Measurements from ENCODE around the gene GRHL1.
"Not testable (repeated sequence)": the region's sequence is repeated elsewhere in the genome, so short reads cannot be mapped to it uniquely, and the experiment has no call there.

Gene GRHL1

GRCh38 chr2:9914384-9915065, 37.0 kb upstream of the GRHL1 start:
- H3K27ac ChIP-seq (ENCODE audit: low read length), result peak overlapping the region; percentile 25; the same call in 1 of the 2 replicates
- H3F3A ChIP-seq (ENCODE audit: insufficient read depth, low read length), result no peaks in the 10 kb centered on the region; the same call in 1 of the 2 replicates
- H2AFZ ChIP-seq (ENCODE audit: low read length), result peak overlapping the region; percentile 44
- H3K27me3 ChIP-seq (replicated peaks; ENCODE audit: insufficient read depth, low read length), result no peaks in the 10 kb centered on the region
- no peaks in the 10 kb centered on the region for H3K79me2 ChIP-seq (ENCODE audit: low read length)
- H3K9me3 ChIP-seq (replicated peaks; ENCODE audit: insufficient read depth, low read length), result no peaks in the 10 kb centered on the region
- TF ChIP-seq CTCF (IDR thresholded peaks at IDR 0.05; ENCODE audit: low read length) (peak; percentile 41), EZH2phosphoT487 (IDR thresholded peaks at IDR 0.05; ENCODE audit: low read length) (no peak)
- H3K4me2 ChIP-seq (ENCODE audit: low read depth, low read length), result peak overlapping the region; percentile 0; the same call in 1 of the 2 replicates
- no peak overlapping the region for H3K4me3 ChIP-seq (ENCODE audit: low read length)
- H3K36me3 ChIP-seq (replicated peaks; ENCODE audit: insufficient read depth, low read length), result no peaks in the 10 kb centered on the region
- H3K4me1 ChIP-seq (ENCODE audit: low read length), result peaks cover 14% of the 10 kb centered on the region
- no peaks in the 10 kb centered on the region for H4K20me1 ChIP-seq (ENCODE audit: insufficient read depth, low read length)
- H3K9ac ChIP-seq (ENCODE audit: low read length), result no peak overlapping the region
- DNase-seq, result peak; percentile 84
- H3K9me2 ChIP-seq (replicated peaks; ENCODE audit: insufficient read depth, low read length), result no peaks in the 10 kb centered on the region

GRCh38 chr2:9918275-9918674, 33.2 kb upstream of the GRHL1 start:
- Histone ChIP-seq H3K9me3 (replicated peaks; ENCODE audit: insufficient read depth, low read length) (no peaks in the 10 kb centered on the region), H2AFZ (ENCODE audit: low read length) (no peak overlapping the region), H3K36me3 (replicated peaks; ENCODE audit: insufficient read depth, low read length) (no peaks in the 10 kb centered on the region), H3K4me2 (ENCODE audit: low read depth, low read length) (no peak overlapping the region), H3K79me2 (ENCODE audit: low read length) (no peaks in the 10 kb centered on the region), H4K20me1 (ENCODE audit: insufficient read depth, low read length) (no peaks in the 10 kb centered on the region), H3K4me1 (ENCODE audit: low read length) (peaks cover 14% of the 10 kb centered on the region), H3K9me2 (replicated peaks; ENCODE audit: insufficient read depth, low read length) (no peaks in the 10 kb centered on the region), H3K27me3 (replicated peaks; ENCODE audit: insufficient read depth, low read length) (no peaks in the 10 kb centered on the region), H3K4me3 (ENCODE audit: low read length) (no peak overlapping the region), H3K9ac (ENCODE audit: low read length) (no peak overlapping the region), H3F3A (ENCODE audit: insufficient read depth, low read length) (no peaks in the 10 kb centered on the region; the same call in 1 of the 2 replicates), H3K27ac (ENCODE audit: low read length) (no peak overlapping the region)
- TF ChIP-seq CTCF (IDR thresholded peaks at IDR 0.05; ENCODE audit: low read length) (no peak), EZH2 (optimal IDR thresholded peaks at IDR 0.05; ENCODE audit: low read depth, low read length) (no peak), EZH2phosphoT487 (IDR thresholded peaks at IDR 0.05; ENCODE audit: low read length) (no peak)
- no peak for DNase-seq

- peaks cover 7% of the 10 kb centered on the region for H3K4me1 ChIP-seq (ENCODE audit: low read length)
- H3K4me2 ChIP-seq (ENCODE audit: low read depth, low read length), result no peak overlapping the region
- no peaks in the 10 kb centered on the region for H3K36me3 ChIP-seq (replicated peaks; ENCODE audit: insufficient read depth, low read length)
- no peaks in the 10 kb centered on the region for H3K9me3 ChIP-seq (replicated peaks; ENCODE audit: insufficient read depth, low read length)
- H2AFZ ChIP-seq (ENCODE audit: low read length), result no peak overlapping the region
- H3K9ac ChIP-seq (ENCODE audit: low read length), result no peak overlapping the region
- H3K27me3 ChIP-seq (replicated peaks; ENCODE audit: insufficient read depth, low read length), result no peaks in the 10 kb centered on the region
- H3K4me3 ChIP-seq (ENCODE audit: low read length), result no peak overlapping the region
- no peaks in the 10 kb centered on the region for H3K9me2 ChIP-seq (replicated peaks; ENCODE audit: insufficient read depth, low read length)
- DNase-seq, result no peak
- no peaks in the 10 kb centered on the region; the same call in 1 of the 2 replicates for H3F3A ChIP-seq (ENCODE audit: insufficient read depth, low read length)
- no peaks in the 10 kb centered on the region for H3K79me2 ChIP-seq (ENCODE audit: low read length)
- no peak for TF ChIP-seq CTCF (IDR thresholded peaks at IDR 0.05; ENCODE audit: low read length)
- TF ChIP-seq EZH2phosphoT487 (IDR thresholded peaks at IDR 0.05; ENCODE audit: low read length), result no peak
- no peak for TF ChIP-seq EZH2 (optimal IDR thresholded peaks at IDR 0.05; ENCODE audit: low read depth, low read length)
- no peak overlapping the region for H3K27ac ChIP-seq (ENCODE audit: low read length)
- H4K20me1 ChIP-seq (ENCODE audit: insufficient read depth, low read length), result no peaks in the 10 kb centered on the region
Measured at GRCh38 chr2:9919512-9919911, 32.0 kb upstream of the GRHL1 start.

GRCh38 chr2:9927020-9927419, 24.5 kb upstream of the GRHL1 start:
- not testable (repeated sequence) for DNase-seq; H3K9ac ChIP-seq (ENCODE audit: low read length); H3K4me2 ChIP-seq (ENCODE audit: low read depth, low read length); H3K9me3 ChIP-seq (replicated peaks; ENCODE audit: insufficient read depth, low read length); H3K27ac ChIP-seq (ENCODE audit: low read length); H3F3A ChIP-seq (ENCODE audit: insufficient read depth, low read length); H3K4me1 ChIP-seq (ENCODE audit: low read length); H3K27me3 ChIP-seq (replicated peaks; ENCODE audit: insufficient read depth, low read length); H3K36me3 ChIP-seq (replicated peaks; ENCODE audit: insufficient read depth, low read length); H2AFZ ChIP-seq (ENCODE audit: low read length); H4K20me1 ChIP-seq (ENCODE audit: insufficient read depth, low read length); H3K9me2 ChIP-seq (replicated peaks; ENCODE audit: insufficient read depth, low read length); H3K4me3 ChIP-seq (ENCODE audit: low read length); H3K79me2 ChIP-seq (ENCODE audit: low read length)
